ENCODE results near the gene ZNF384. TPM values are rescaled to one million over a fixed set of nuclear protein-coding genes. Genes with fewer than 3 reads are reported as not detected.
A peak's percentile ranks its signal among the peaks of the same experiment; 100 is the strongest.

Gene ZNF384
- total RNA-seq, 3 donors from 2014 or later (not counting 1 experiment from before 2014, with no cell fraction given): 95.1 to 101 (median 100) TPM

- Mint-ChIP-seq H3K4me3 (no peak overlapping the region), H3K27ac (peak overlapping the region in 1 of 2 donors; percentile 5), H3K27me3 (ENCODE audit: low read depth in 2 of 2) (no peaks in the 10 kb centered on the region), H3K9me3 (no peaks in the 10 kb centered on the region), H3K4me1 (peaks cover 7 to 11% of the 10 kb centered on the region in 2 donors), H3K36me3 (no peaks in the 10 kb centered on the region)
- Histone ChIP-seq H3K36me3 (ENCODE audit: control insufficient read depth, insufficient read depth, low read length) (peaks cover 5% of the 10 kb centered on the region), H3K4me1 (ENCODE audit: control insufficient read depth, insufficient read depth, low read length) (peaks cover 34% of the 10 kb centered on the region), H3K27ac (ENCODE audit: low read length) (peak overlapping the region; percentile 31), H3K27me3 (ENCODE audit: control insufficient read depth, insufficient read depth, low read length) (no peaks in the 10 kb centered on the region), H3K9me3 (ENCODE audit: control insufficient read depth, insufficient read depth, low read length) (no peaks in the 10 kb centered on the region), H3K4me3 (ENCODE audit: low read length) (no peak overlapping the region)
- DNase-seq (no peak), ATAC-seq (no peak)
- 66% methylated on average over 5 of the region's 6 CpGs for WGBS (ENCODE audit: insufficient coverage)
- intact Hi-C loops (cut with micrococcal nuclease): no loop called here
- TF ChIP-seq CTCF (IDR thresholded peaks at IDR 0.05): no peak
Measured at GRCh38 chr12:6643569-6644256, 45.5 kb downstream of the ZNF384 start.

GRCh38 chr12:6641131-6641530 lies 48.0 kb downstream of the ZNF384 start:
- Mint-ChIP-seq H3K9me3 (no peaks in the 10 kb centered on the region), H3K4me3 (no peak overlapping the region), H3K27ac (no peak overlapping the region), H3K27me3 (ENCODE audit: low read depth in 2 of 2) (no peaks in the 10 kb centered on the region), H3K36me3 (no peaks in the 10 kb centered on the region), H3K4me1 (peaks cover 6 to 7% of the 10 kb centered on the region in 2 donors)
- no peaks in the 10 kb centered on the region for H3K9me3 ChIP-seq (ENCODE audit: control insufficient read depth, insufficient read depth, low read length)
- no peak overlapping the region for H3K27ac ChIP-seq (ENCODE audit: low read length)
- no peak for DNase-seq
- intact Hi-C loops (cut with micrococcal nuclease): no loop called here
- H3K4me1 ChIP-seq (ENCODE audit: control insufficient read depth, insufficient read depth, low read length): peaks cover 41% of the 10 kb centered on the region
- no peak overlapping the region for H3K4me3 ChIP-seq (ENCODE audit: low read length)
- no peaks in the 10 kb centered on the region for H3K27me3 ChIP-seq (ENCODE audit: control insufficient read depth, insufficient read depth, low read length)
- 87% methylated on average over 4 of the region's 4 CpGs for WGBS (ENCODE audit: insufficient coverage)
- no peak for TF ChIP-seq CTCF (IDR thresholded peaks at IDR 0.05)
- ATAC-seq: no peak
- H3K36me3 ChIP-seq (ENCODE audit: control insufficient read depth, insufficient read depth, low read length): no peaks in the 10 kb centered on the region

- H3K27me3 ChIP-seq (ENCODE audit: control insufficient read depth, insufficient read depth, low read length): no peaks in the 10 kb centered on the region
- H3K4me1 ChIP-seq (ENCODE audit: control insufficient read depth, insufficient read depth, low read length): peaks cover 47% of the 10 kb centered on the region
- no peaks in the 10 kb centered on the region for H3K9me3 Mint-ChIP-seq
- H3K4me1 Mint-ChIP-seq: peaks cover 13% of the 10 kb centered on the region in 2 donors
- no peak overlapping the region for H3K27ac ChIP-seq (ENCODE audit: low read length)
- no peak overlapping the region for H3K4me3 Mint-ChIP-seq
- H3K9me3 ChIP-seq (ENCODE audit: control insufficient read depth, insufficient read depth, low read length): no peaks in the 10 kb centered on the region
- DNase-seq (no peak), ATAC-seq (no peak)
- H3K27ac Mint-ChIP-seq: no peak overlapping the region
- no peaks in the 10 kb centered on the region for H3K27me3 Mint-ChIP-seq (ENCODE audit: low read depth in 2 of 2)
- TF ChIP-seq CTCF (IDR thresholded peaks at IDR 0.05): no peak
- H3K36me3 ChIP-seq (ENCODE audit: control insufficient read depth, insufficient read depth, low read length): no peaks in the 10 kb centered on the region
- no peaks in the 10 kb centered on the region for H3K36me3 Mint-ChIP-seq
- no peak overlapping the region for H3K4me3 ChIP-seq (ENCODE audit: low read length)
- WGBS (ENCODE audit: insufficient coverage): 96% methylated on average over 4 of the region's 4 CpGs
- intact Hi-C loops (cut with micrococcal nuclease): no loop called here
Measured at GRCh38 chr12:6640497-6640896, 48.7 kb downstream of the ZNF384 start.
